IMR-90 (cell line): ENCODE data around the gene FANK1.

Experiments
- BHLHE40 ChIP-seq: fragments of 150-350 bp; IDR thresholded peaks from 2 replicates; pipeline ENCODE4 v1.6.1; 2016; ENCODE audit warnings: mild to moderate bottlenecking, low read depth, low read length
- CEBPB ChIP-seq: IDR thresholded peaks from 2 replicates; pipeline ENCODE4 v1.6.1; 2012; ENCODE audit warnings: low read depth, low read length, improper control_type of control experiment
- MAFK ChIP-seq: IDR thresholded peaks from 2 replicates; pipeline ENCODE4 v1.6.1; 2012; ENCODE audit warnings: low read depth, low read length, improper control_type of control experiment
- MXI1 ChIP-seq: IDR thresholded peaks from 2 replicates; pipeline ENCODE4 v1.6.1; 2012; ENCODE audit warnings: low read depth, mild to moderate bottlenecking, low read length, moderate library complexity, borderline replicate concordance
- POLR2A ChIP-seq: IDR thresholded peaks from 2 replicates; pipeline ENCODE4 v1.6.1; 2012; ENCODE audit warnings: mild to moderate bottlenecking, low read depth, low read length
- RAD21 ChIP-seq: IDR thresholded peaks from 2 replicates; pipeline ENCODE4 v1.6.1; 2012; ENCODE audit warnings: low read length, improper control_type of control experiment
- RFX5 ChIP-seq: IDR thresholded peaks from 2 replicates; pipeline ENCODE4 v1.8.0; 2012; ENCODE audit warnings: low read depth, mild to moderate bottlenecking, low read length, moderate library complexity
- SMC3 ChIP-seq: fragments of 150-350 bp; IDR thresholded peaks from 2 replicates; pipeline ENCODE4 v1.6.1; 2016; ENCODE audit warnings: low read depth, mild to moderate bottlenecking, antibody characterized with exemption, low read length, moderate library complexity
- TF ChIP-seq, protein P1 (sequence below): conservative IDR thresholded peaks from 2 replicates; pipeline ENCODE4 v1.5.1; 2012; ENCODE audit warnings: mild to moderate bottlenecking, low read depth, low read length, improper control_type of control experiment
- TF ChIP-seq, protein P2 (sequence below): fragments of 150-350 bp; IDR thresholded peaks from 2 replicates; pipeline ENCODE4 v1.6.1; 2016; ENCODE audit warnings: low read depth, mild to moderate bottlenecking, low read length, moderate library complexity, borderline replicate concordance

DNA sequence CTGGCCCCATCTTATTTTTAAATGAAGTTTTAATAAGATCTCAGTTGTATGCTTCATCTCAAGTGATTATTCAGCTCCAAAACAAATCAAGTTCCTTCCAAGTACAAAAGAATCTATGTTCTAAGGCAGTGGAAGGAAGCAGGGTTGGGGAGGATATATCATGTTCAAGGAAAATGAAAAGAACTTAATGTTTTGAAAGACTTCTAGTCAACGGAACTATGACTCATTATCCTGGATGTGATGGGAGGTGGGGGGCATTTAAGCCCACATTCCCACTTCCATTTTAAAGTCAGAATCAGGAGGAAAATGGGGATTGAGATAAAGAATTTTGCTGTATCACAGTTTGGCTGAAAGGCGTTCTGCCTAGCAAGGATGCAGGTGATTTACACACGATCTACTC is 59.4 kb downstream of the FANK1 start:
- TF ChIP-seq MAFK (no peak), POLR2A (no peak), MXI1 (no peak), SMC3 (no peak), RFX5 (no peak), BHLHE40 (no peak), RAD21 (no peak), CEBPB (no peak)
- TF ChIP-seq, protein P1, sequence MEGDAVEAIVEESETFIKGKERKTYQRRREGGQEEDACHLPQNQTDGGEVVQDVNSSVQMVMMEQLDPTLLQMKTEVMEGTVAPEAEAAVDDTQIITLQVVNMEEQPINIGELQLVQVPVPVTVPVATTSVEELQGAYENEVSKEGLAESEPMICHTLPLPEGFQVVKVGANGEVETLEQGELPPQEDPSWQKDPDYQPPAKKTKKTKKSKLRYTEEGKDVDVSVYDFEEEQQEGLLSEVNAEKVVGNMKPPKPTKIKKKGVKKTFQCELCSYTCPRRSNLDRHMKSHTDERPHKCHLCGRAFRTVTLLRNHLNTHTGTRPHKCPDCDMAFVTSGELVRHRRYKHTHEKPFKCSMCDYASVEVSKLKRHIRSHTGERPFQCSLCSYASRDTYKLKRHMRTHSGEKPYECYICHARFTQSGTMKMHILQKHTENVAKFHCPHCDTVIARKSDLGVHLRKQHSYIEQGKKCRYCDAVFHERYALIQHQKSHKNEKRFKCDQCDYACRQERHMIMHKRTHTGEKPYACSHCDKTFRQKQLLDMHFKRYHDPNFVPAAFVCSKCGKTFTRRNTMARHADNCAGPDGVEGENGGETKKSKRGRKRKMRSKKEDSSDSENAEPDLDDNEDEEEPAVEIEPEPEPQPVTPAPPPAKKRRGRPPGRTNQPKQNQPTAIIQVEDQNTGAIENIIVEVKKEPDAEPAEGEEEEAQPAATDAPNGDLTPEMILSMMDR: no peak
- TF ChIP-seq, protein P2, sequence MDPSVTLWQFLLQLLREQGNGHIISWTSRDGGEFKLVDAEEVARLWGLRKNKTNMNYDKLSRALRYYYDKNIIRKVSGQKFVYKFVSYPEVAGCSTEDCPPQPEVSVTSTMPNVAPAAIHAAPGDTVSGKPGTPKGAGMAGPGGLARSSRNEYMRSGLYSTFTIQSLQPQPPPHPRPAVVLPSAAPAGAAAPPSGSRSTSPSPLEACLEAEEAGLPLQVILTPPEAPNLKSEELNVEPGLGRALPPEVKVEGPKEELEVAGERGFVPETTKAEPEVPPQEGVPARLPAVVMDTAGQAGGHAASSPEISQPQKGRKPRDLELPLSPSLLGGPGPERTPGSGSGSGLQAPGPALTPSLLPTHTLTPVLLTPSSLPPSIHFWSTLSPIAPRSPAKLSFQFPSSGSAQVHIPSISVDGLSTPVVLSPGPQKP: no peak
